ENCODE data around the gene FCF1. TPM values are rescaled to one million over a fixed set of nuclear protein-coding genes. Genes with fewer than 3 reads are reported as not detected.
A peak's percentile ranks its signal among the peaks of the same experiment; 100 is the strongest.
"Not testable (repeated sequence)": the region's sequence is repeated elsewhere in the genome, so short reads cannot be mapped to it uniquely, and the experiment has no call there.

FCF1 gene
- total RNA-seq, 1 donor from 2014 or later: 17.3 TPM

DNA sequence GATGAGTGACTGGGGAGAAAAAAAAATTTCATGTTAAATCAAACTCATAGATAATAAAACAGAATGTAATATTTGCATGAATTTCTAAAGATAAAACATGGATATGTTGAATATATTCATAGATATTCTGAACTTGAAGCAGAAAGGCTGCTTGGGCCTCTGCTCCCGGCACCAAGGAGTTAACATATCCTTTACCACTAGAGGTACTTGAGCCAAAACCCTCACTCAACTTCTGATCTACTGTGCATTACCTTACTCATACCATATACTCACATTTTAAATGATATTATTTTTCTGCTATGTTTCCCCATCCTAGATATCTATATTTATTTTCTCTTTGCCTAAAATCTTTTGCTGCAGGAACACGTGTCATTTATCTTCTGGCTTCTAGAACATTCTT lies 15.0 kb upstream of the FCF1 start:
- ATAC-seq: no peak
- DNase-seq (ENCODE audit: low spot score): no peak

DNA sequence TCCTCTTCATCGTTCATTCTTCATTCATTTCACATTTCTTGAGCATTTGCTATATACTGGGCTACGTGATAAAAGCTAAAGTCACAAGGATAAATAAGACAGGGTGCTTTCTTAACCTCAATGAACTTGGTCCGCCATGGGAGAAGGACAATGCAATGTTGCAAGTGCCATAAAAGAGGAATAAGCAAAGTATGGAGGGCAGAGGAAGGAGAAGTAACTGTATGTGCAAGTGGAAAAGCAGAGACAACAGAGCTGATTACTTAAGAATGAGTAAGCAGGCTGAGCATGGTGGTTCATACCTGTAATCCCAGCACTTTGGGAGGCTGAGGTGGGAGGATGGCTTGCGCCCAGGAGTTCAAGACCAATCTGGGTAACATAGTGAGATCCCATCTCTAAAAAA lies 14.5 kb upstream of the FCF1 start:
- ATAC-seq: peak; percentile 25

DNA sequence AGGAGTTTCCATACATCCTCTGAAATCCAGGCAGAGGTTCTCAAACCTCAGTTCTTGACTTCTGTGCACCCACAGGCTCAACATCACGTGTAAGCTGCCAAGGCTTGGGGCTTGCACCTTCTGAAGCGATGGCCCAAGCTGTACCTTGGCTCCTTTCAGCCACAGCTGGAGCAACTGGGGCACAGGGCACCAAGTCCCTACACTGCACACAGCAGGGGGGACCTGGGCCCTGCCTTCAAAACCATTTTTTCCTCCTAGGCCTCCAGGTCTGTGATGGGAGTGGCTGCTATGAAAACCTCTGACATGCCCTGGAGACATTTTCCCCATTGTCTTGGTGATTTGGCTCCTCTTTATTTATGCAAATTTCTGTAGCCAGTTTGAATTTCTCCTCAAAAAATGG lies 10.7 kb upstream of the FCF1 start:
- DNase-seq (ENCODE audit: low spot score) (no peak), ATAC-seq (no peak)

More for the DNA sequence above, 14.5 kb upstream of the FCF1 start:
- DNase-seq (ENCODE audit: low spot score): no peak

DNA sequence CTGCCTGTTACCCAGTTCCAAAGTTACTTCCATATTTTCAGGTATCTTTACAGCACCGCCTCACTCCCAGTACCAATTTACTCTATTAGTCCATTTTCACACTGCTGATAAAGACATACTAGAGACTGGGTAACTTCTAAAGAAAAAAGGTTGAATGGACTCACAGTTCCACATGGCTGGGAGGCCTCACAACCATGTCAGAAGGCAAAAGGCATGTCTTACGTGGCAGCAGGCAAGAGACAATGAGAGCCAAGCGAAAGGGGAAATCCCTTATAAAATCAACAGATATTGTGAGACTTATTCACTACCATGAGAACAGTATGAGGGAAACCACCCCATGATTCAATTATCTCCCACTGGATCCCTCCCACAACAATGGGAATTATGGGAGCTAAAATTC lies 9.9 kb upstream of the FCF1 start:
- DNase-seq (ENCODE audit: low spot score) (no peak), ATAC-seq (no peak)

DNA sequence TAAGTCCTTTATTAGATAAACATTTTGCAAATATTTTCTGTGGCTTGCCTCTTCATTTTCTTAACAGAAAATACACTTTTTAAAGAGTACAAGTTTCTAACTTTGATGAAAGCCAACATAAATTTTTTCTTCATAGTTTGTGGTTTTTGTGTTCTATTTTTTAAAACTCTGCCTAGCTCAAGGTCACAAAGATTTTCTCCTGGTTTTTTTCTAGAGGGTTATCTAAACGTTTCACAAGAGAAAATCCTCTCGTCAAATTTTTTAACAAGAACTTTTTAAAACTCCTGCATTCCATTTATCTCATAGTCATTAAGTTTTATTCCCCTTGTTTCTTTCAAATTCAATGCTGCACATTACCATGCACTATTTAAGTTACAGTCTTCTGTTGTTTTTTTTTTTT lies 8.3 kb upstream of the FCF1 start:
- DNase-seq (ENCODE audit: low spot score) (no peak), ATAC-seq (no peak)

DNA sequence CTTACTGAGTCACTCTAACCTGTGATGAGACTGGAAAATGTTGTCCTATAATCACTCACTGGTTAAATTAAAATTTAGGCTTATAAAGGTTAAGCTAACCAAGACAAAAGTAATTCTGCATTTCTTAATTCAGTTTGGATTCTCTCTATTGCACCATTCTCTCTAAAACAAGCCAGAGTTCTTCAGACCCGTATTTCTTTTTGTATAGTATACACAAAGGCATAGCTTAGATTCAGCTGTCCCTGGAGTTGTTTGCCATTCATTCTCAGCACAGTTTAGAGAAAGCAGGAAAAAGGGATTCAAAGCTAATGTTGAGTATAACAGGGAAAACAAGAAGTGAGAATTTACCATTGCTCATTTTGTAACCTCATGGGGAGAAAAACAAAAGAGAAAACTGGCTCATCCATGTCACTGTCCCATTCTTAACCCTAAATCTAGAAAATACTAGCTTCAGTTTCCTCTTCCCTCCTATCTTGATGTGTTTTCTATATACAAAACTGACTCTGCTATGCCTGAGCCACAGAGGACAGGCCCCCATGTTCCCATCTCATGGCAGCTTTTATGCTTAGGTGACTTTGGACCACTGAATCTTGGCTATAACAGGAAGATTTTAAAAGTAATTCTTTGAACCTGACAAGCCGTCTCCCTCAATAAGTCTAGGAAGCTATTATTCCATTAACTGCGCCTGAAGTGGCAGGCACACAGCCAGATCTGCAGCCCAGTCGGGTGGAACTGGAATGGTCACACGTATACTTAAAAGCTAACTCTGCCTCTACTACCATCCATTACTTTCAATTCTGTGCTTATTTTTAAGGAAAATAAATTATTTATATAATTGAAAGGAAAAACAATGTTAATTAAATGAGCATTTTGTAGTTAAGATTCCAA lies 7.1 kb upstream of the FCF1 start:
- no peak for ATAC-seq
- no peak for DNase-seq (ENCODE audit: low spot score)

DNA sequence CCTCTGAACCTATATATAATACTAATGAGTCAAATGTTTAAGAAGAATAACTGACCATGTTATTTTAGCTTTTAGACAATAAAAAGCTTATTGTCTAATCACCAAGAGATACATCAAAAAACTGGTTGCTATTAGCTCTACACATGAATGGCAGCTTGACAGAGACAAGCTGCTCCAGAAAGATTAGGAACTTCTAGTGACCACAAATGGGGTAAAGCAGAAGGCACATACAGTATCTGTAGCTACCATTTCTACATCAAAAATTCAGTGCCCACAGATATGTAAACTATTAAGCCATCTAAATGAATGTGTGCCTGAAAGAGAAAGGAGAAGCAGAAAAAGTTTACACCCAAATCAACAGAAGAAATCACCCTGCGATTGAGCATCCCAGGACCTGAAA lies 2.5 kb upstream of the FCF1 start:
- DNase-seq (ENCODE audit: low spot score) (no peak), ATAC-seq (no peak)

DNA sequence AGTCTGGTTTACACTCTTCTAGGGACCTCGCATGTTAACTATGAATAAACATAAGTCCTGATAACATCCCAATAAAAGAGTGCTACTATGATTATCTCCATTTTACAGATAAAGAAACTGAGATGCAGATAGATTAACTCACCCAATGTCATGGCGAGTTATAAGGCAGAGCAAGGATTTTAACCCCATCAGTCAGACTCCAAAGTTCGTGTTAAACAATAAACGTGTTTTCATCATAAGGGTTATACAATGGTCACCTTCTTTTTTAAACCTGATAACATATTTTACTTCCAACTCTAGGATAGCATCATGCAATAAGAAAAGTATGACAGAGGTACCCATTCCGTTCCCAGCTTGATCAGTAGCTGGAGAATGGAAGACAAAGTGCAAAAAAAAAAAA lies 1.3 kb upstream of the FCF1 start:
- ATAC-seq (no peak), DNase-seq (ENCODE audit: low spot score) (no peak)

DNA sequence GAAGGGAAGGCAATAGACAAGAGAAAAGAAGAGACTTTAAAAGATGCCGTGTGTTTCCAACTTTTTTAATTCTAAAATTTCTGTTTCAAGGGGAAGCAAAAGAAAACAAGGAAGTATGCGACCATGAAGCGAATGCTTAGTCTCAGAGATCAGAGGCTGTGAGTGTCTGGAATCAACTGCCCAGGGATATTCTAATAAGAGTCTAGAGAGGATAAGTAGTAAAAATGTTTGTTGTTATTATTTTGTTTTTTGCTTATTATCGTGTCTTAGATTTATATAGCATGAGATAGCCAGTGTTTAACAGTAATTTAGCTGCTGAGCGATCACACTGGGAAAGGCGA lies 421 bp downstream of the FCF1 start:
- DNase-seq (ENCODE audit: low spot score): no peak
- peak; percentile 9 for ATAC-seq

DNA sequence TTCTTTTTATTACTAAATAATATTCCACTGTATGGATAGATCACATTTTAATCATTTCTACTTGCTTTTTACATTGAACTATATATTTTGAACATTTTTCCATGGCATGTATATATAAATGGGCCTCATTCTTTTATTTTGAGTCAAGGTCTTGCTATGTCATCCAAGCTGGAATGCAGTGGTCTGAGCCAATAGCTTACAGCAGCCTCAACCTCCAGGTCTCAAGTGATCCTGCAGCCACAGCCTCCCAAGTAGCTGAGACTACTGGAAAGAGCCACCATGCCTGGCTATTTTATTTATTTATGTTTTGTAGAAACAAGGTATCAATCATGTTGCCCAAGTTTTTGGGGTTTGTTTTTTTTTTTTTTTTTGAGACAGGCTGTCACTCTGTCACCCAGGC lies 7.6 kb downstream of the FCF1 start:
- no peak for DNase-seq (ENCODE audit: low spot score)
- ATAC-seq: no peak

DNA sequence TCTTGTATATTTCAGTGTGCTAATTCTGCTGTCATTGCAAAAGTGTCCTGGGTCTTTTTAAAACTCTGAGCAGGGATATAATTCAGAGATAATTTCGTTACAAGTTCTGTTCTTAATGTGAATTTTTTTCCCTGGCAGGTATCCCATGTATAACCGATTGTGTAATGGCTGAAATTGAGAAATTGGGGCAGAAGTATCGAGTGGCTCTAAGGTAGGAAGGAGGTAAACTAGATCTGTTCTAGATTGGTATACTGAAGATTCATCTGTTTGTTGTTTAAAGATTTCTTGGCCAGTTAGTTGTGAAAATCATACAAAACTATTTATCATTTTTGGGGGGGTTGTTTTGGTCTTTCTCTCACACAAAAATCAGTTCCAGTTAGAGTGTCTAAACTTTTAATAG lies 10.2 kb downstream of the FCF1 start:
- peak; percentile 82 for ATAC-seq
- no peak for DNase-seq (ENCODE audit: low spot score)

DNA sequence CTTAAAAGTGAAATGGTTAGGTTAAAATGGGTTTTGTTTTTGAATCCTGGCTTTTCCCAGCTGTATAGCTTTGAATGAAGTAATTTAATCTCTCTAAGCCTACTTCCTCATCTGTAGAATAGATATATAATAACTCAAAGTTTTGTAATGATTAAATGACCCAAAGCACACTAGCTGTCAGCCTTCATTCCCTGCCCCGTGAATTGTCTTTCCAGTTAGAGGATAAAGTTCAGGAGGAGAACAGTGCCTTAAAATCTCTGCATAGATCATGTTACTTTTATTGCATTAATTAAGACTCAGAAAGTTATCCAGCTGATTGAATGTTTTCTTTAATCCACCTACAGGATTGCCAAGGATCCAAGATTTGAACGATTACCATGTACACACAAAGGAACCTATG lies 19.4 kb downstream of the FCF1 start:
- no peak for ATAC-seq
- no peak for DNase-seq (ENCODE audit: low spot score)

DNA sequence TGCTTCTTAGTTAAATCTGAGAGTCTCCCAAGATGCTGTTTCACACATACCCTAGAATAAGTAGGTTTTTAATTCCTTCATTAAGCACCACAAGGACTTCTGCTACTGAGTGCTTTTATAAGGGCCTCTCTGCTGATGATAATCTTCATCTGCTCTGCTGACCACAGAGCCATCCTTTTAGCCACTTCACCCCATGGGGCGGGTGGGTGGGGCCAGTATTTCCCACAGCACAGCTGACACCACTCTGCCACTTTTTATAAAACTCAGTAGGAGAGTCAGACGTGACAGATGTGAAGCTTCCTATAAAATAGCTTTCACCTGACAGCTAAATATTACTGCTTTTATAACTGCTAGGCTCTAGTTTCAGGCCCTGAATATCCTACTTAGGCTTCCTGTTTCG lies 20.3 kb downstream of the FCF1 start:
- no peak for DNase-seq (ENCODE audit: low spot score)
- ATAC-seq: no peak

DNA sequence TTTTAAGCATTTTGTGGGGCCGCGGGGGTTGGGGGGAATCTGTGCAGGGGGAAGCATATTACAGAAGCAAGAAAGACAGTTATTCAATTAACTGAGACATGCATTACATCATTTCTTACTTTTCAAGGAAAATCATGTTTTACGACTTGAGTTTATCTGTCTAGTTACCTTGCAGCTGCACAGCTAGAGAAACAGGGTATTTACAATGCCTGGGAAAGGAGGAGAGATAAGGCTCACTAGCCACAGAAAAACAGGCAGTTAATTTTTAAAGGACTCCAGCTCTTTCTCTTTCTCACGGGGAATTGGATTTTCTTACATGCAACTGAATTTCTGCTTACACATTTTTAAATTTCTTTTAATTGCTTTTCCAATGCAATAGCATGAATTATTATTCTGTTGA lies 22.2 kb downstream of the FCF1 start:
- DNase-seq (ENCODE audit: low spot score): no peak
- ATAC-seq: no peak

DNA sequence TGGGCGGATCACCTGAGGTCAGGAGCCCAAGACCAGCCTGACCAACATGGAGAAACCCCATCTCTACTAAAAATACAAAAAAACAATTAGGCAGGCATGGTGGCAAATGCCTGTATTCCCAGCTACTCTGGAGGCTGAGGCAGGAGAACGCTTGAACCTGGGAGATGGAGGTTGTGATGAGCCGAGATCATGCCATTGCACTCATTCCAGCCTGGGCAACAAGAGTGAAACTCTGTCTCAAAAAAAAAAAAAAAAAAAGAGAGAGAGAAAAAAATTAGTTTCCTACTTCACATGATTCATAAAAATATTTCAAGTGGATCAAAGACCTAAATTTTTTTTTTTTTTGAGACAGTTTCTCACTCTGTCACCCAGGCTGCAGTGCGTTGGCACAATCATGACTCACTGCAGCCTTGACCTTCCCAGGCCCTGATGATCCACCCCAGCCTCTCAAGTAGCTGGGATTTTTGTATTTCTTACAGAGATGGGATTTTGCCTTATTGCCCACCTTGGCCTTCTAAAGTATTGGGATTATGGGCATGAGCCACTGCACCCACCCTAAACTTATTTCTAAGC lies 24.9 kb downstream of the FCF1 start:
- DNase-seq (ENCODE audit: low spot score) (no peak), ATAC-seq (no peak)

DNA sequence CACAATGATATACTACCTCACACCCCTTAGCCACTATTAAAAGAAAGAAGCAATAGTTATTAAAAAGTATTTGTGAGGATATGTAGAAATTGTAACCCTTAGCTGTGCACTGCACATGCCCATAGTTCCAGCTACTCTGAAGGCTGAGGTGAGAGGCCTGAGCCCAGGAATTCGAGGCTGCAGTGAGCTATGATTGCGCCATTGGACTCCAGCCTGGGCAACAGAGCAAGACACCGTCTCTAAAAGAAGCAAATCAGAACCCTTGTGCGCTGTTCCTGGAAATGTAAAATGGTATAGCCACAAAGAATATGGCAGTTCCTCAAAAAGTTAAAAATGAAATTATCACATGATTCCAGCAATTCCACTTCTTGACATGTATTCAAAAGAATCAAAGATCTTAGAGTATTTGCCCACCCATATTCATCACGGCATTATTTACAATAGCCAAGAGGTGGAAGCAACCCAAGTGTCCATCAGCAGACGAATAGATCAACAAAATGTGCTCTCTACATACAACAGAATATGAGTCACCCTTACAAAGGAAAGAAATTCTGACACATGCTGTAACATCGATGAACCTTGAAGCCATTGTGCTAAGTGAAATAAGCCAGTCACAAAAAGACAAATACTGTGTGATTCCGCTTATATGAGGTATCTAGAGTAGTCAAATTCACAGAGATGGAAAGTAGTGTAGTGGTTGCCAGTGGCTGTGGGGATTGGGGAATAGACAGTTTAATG lies 26.5 kb downstream of the FCF1 start:
- ATAC-seq: no peak
- no peak for DNase-seq (ENCODE audit: low spot score)

DNA sequence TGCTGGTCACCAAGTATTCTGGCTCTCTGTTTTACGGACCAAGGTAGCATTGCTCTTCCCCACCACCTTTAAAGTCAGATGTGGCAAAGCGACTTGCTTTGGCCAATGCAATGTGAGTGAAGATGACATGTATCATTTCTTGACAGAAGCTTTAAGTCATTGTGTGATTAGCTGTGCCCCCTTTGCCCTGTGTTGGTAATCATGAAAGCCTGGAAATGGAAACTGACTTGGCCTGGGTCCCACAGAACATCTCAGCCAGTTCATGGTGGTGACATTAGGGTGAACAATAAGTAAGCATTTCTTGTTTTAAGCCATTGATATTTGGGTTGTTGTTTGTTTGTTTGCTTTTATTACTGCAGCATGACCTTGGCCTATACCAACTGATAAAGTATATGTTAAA lies 34.3 kb downstream of the FCF1 start:
- DNase-seq (ENCODE audit: low spot score) (no peak), ATAC-seq (no peak)

DNA sequence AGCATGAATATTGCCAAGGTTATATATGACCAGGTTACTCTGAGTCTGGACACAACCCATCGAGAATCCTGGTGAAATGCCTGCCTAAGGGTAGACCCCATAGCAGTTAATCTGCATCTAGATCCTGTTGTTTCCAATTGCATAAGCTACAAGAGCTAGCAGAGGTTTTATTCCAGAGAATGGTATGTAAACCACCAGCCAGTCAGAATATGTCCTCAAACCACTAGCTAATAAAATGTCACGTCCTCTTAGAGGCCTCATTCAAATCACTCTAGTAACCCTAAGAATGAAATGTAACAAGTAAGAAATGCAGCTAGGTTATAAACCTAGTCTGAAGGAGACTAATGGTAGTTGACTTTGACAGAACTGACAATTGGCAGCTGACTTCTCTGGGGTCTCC lies 41.2 kb downstream of the FCF1 start:
- no peak for DNase-seq (ENCODE audit: low spot score)
- ATAC-seq: no peak

DNA sequence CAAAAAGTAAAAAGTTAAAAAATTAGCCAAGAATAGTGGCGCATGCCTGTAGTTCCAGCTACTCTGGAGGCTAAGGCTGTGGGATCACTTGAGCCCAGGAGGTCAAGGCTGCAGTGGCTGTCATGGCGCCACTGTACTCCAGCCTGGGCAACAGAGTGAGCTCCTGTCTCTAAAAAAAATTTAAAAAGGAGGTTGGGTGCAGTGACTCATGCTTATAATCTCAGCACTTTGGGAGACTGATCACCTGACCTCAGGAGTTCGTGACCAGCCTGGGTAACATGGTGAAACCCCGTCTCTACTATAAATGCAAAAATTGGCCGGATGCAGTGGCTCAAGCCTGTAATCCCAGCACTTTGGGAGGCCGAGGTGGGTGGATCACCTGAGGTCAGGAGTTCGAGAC lies 42.0 kb downstream of the FCF1 start:
- DNase-seq (ENCODE audit: low spot score) (no peak), ATAC-seq (no peak)

DNA sequence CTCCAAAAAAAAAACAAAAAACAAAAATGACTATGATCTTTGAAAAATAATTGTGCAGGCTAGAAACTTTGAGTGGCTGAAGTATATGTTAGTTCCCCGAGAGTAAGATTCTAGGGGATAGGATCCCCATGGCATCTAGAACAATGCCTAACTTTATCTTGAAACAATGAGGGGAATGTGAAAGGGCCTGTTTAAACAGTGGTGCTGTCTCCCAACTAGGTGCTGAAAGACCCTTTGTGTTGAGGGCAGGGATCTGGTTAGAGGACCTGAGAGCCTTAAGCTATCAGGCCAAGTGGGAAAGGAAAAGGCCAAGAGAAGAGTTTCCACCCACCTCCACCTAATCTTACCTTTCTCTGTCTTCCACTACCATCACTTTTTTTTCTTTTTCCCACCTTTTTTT lies 43.4 kb downstream of the FCF1 start:
- DNase-seq (ENCODE audit: low spot score) (no peak), ATAC-seq (no peak)

DNA sequence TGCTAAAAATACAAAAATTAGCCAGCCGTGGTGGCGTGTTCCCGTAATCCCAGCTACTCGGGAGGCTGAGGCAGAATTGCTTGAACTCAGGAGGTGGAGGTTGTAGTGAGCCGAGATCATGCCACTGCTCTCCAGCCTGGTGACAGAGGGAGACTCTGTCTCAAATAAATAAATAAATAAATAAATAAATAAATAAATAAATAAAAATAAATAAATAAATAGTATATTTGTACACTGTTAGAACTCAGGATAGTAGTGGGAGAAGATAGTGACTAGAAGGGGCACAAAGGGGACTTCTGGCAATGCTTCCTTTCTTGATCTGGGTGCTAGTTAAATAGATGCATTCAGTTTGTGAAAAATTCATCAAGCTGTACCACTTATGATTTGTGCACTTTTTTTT lies 45.6 kb downstream of the FCF1 start:
- DNase-seq (ENCODE audit: low spot score); ATAC-seq: not testable (repeated sequence)
